Nasal cavity respiratory epithelium epithelial cell of viscerocranial mucosa (primary cell): ENCODE data around the gene NEU1. TPM values are rescaled to one million over a fixed set of nuclear protein-coding genes. Genes with fewer than 3 reads are reported as not detected.

ENCODE experiments used
- total RNA-seq: library from RNA; depleted of rRNA; stranded (reverse); fragments of >200 nt; gene quantifications from 2 replicates; pipeline ENCODE4 v1.2.3, GENCODE V29; 2014

The NEU1 gene
- total RNA-seq: 64.1 and 103 TPM in 2 replicates

DNA sequence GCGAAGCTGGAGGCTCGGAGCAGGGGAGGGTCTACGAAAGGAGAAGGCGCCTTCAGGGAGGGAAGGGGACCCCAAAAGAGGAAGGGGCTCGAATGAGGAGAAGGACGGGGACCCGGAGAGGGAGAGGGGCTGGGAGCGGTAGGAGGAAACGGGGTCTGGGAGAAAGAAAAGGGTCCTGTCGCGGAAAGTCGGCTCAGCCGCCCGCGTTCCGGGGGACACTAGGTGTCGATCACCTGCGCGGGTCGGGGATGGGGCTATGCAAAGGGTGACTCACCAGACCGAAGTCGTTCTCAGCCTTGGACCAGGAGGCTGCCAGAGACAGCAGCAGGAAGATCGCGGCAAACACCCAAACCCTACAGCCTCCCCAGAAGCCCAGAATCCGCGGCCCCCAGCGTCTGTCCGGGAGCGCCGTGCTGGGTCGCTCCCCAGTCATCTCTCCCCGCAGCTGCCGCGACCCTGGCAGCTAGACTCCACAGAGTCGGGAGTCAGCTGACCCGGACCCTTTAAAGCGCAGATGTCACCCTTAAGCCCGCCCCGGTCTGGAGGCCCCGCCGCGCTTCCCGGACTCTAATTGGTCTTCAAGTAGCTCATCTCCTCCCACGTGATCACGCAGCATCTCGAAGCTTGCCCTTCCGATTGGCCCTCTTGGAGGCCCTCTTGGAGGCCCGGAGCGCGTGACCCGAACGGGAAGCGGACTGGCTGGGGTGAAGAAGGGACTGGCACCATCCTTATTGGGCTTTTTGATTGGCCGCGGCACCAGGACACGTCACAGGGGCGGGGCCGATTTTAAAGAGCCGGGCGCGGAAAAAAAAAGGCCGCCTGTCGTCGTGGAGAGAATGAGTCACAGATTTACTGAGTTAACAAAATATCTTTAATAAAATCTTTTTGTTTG is at the start of gene NEU1:
TSS of gene NEU1 (minus strand) at position 478 of the 892 bp plus-strand sequence. CDS start at position 433, 45 bp downstream.

GRCh38 chr6:31901953-31902643 is 39.5 kb upstream of the NEU1 start, which contains the start of gene ZBTB12:
TSS of gene ZBTB12 (minus strand) at chr6:31902086. CDS start at chr6:31901305, 781 bp downstream.

GRCh38 chr6:31897612-31898382 is 35.2 kb upstream of the NEU1 start, which contains the start of gene EHMT2:
TSS of gene EHMT2 (minus strand) at chr6:31897698. CDS start at chr6:31897677, 21 bp downstream.

DNA sequence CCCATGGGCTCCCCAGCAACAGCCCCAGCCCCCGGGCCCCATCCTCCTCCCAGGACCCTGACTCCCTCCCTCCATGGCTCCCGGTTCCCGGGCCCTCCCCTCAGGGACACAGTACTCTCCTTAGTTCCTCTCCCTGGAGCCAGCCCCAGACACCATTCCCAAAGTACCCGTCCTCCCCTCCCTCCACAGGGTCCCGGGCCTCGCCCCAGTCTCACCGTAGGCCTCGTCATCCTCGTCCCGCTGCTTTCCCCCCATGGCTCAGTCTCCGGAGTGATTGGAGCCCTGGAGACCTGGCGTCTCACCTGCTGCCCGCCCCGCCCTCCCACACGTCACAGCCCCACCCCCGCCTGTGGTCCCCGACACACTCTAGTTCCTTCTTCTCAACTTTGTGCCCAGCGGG is 16.1 kb upstream of the NEU1 start, which contains the start of gene SLC44A4:
TSS of gene SLC44A4 (minus strand) at position 272 of the 400 bp plus-strand sequence. CDS start at position 255, 17 bp downstream.

DNA sequence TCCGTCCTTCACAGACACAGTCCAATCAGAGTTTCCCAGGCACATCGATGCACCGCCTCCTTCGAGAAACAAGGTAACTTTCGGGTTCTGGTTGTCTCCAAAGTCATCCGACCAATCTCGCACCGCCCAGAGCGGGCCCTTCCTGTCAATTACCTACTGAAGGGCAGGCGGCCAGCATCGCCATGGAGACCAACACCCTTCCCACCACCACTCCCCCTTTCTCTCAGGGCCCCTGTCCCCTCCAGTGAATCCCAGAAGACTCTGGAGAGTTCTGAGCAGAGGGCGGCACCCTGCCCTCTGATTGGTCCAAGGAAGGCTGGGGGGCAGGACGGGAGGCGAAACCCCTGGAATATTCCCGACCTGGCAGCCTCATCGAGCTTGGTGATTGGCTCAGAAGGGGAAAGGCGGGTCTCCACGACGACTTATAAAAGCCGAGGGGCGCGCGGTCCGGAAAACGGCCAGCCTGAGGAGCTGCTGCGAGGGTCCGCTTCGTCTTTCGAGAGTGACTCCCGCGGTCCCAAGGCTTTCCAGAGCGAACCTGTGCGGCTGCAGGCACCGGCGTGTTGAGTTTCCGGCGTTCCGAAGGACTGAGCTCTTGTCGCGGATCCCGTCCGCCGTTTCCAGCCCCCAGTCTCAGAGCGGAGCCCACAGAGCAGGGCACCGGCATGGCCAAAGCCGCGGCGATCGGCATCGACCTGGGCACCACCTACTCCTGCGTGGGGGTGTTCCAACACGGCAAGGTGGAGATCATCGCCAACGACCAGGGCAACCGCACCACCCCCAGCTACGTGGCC is 35.1 kb downstream of the NEU1 start, which contains the start of gene HSPA1B:
TSS of gene HSPA1B (plus strand) at position 453 of the 794 bp plus-strand sequence. CDS start at position 666, 213 bp downstream.

GRCh38 chr6:31815025-31815838 is 47.4 kb downstream of the NEU1 start, which contains the start of the genes HSPA1A and HSPA1L:
TSS of gene HSPA1A (plus strand) at chr6:31815543. CDS start at chr6:31815757, 214 bp downstream.
TSS of gene HSPA1L (minus strand) at chr6:31815283. CDS start at chr6:31811972, 3,311 bp downstream.

Other genes starting within 250 kb of the NEU1 start
- gene AIF1, start 247.6 kb downstream of the NEU1 start, total RNA-seq: not detected in 2 replicates
- gene PRRC2A, start 242.1 kb downstream of the NEU1 start, total RNA-seq: 32.1 and 73.3 TPM in 2 replicates
- gene BAG6, start 210.2 kb downstream of the NEU1 start, total RNA-seq: 120 and 174 TPM in 2 replicates
- 0.28 and 0.34 TPM in 2 replicates for gene APOM, start 206.9 kb downstream of the NEU1 start, total RNA-seq
- gene C6orf47, start 202.0 kb downstream of the NEU1 start, total RNA-seq: 24.7 and 37.6 TPM in 2 replicates
- 9.4 and 20.2 TPM in 2 replicates for gene GPANK1, start 197.8 kb downstream of the NEU1 start, total RNA-seq
- gene CSNK2B, start 196.7 kb downstream of the NEU1 start, total RNA-seq: 48.2 and 76.9 TPM in 2 replicates
- 0.68 and 3.3 TPM in 2 replicates for gene LY6G5B, start 192.8 kb downstream of the NEU1 start, total RNA-seq
- gene LY6G5C, start 181.8 kb downstream of the NEU1 start, total RNA-seq: 0.07 TPM in 1 of 2 replicates, not detected in the other
- gene ABHD16A, start 159.5 kb downstream of the NEU1 start, total RNA-seq: 30.8 and 46.5 TPM in 2 replicates
- gene LY6G6F, start 156.0 kb downstream of the NEU1 start, total RNA-seq: not detected in 2 replicates
- not detected in 2 replicates for gene LY6G6D, start 147.5 kb downstream of the NEU1 start, total RNA-seq
- under 0.01 TPM in 1 of 2 replicates, not detected in the other for gene LY6G6C, start 141.1 kb downstream of the NEU1 start, total RNA-seq
- gene MPIG6B, start 139.4 kb downstream of the NEU1 start, total RNA-seq: not detected in 2 replicates
- gene DDAH2, start 133.5 kb downstream of the NEU1 start, total RNA-seq: 16.2 and 19.8 TPM in 2 replicates
- gene CLIC1, start 126.3 kb downstream of the NEU1 start, total RNA-seq: 269 and 558 TPM in 2 replicates
- 3.4 and 3.5 TPM in 2 replicates for gene MSH5, start 122.8 kb downstream of the NEU1 start, total RNA-seq
- gene SAPCD1, start 100.2 kb downstream of the NEU1 start, total RNA-seq: 0.57 TPM in 1 of 2 replicates, not detected in the other
- gene VWA7, start 85.5 kb downstream of the NEU1 start, total RNA-seq: 0.34 and 1.00 TPM in 2 replicates
- gene VARS1, start 67.1 kb downstream of the NEU1 start, total RNA-seq: 61.2 and 98.7 TPM in 2 replicates
- 14.4 and 35.5 TPM in 2 replicates for gene LSM2, start 55.9 kb downstream of the NEU1 start, total RNA-seq
- 1.0 and 1.1 TPM in 2 replicates for gene HSPA1L, start 47.5 kb downstream of the NEU1 start, total RNA-seq
- gene HSPA1A, start 47.3 kb downstream of the NEU1 start, total RNA-seq: 29.7 and 211 TPM in 2 replicates
- gene HSPA1B, start 35.1 kb downstream of the NEU1 start, total RNA-seq: 81.7 and 305 TPM in 2 replicates
- gene SLC44A4, start 16.2 kb upstream of the NEU1 start, total RNA-seq: 2.1 and 3.1 TPM in 2 replicates
- gene EHMT2, start 34.9 kb upstream of the NEU1 start, total RNA-seq: 13.7 and 47.4 TPM in 2 replicates
- gene ZBTB12, start 39.3 kb upstream of the NEU1 start, total RNA-seq: 1.4 and 4.1 TPM in 2 replicates
- 0.71 and 1.0 TPM in 2 replicates for gene C2, start 64.9 kb upstream of the NEU1 start, total RNA-seq
- 1.7 and 11.2 TPM in 2 replicates for gene CFB, start 83.3 kb upstream of the NEU1 start, total RNA-seq
- 109 and 155 TPM in 2 replicates for gene NELFE, start 96.2 kb upstream of the NEU1 start, total RNA-seq
- 49.6 and 62.5 TPM in 2 replicates for gene SKIC2, start 96.4 kb upstream of the NEU1 start, total RNA-seq
- 10.0 and 10.9 TPM in 2 replicates for gene DXO, start 109.3 kb upstream of the NEU1 start, total RNA-seq
- 1.3 and 1.4 TPM in 2 replicates for gene C4A, start 119.2 kb upstream of the NEU1 start, total RNA-seq
- gene C4B, start 152.0 kb upstream of the NEU1 start, total RNA-seq: 2.1 TPM in 2 replicates
- gene CYP21A2, start 175.6 kb upstream of the NEU1 start, total RNA-seq: 0.28 TPM in 1 of 2 replicates, not detected in the other
- gene TNXB, start 246.5 kb upstream of the NEU1 start, total RNA-seq: 1.0 and 2.1 TPM in 2 replicates